NCI-H1930 (cell line): Measurements from ENCODE around the gene RASL10A.

Experiments
- DNase-seq, 2 experiments: peaks; one replicate each; lab custom pipeline; 2025; lab: John Stamatoyannopoulos, UW

Gene RASL10A

DNA sequence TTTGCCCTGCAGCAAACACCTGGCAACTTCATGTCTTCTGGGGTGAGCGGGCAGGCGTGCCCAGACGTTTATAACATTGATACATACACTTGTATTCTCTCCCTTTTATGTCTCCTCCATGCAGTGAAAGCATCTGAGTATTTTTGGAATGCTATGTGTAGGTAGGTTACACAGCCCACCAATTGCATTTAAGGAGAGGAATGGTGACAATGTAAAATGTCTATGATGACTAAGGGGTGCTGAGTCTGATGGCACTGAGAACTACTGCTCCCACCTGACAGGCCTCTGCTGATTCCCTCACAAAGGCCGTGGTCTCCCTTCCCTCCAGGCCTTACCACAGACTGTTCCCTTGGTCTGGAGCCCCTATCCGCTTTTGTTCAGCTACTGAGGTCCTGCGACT lies 22.9 kb upstream of the RASL10A start:
- DNase-seq: no peak

DNA sequence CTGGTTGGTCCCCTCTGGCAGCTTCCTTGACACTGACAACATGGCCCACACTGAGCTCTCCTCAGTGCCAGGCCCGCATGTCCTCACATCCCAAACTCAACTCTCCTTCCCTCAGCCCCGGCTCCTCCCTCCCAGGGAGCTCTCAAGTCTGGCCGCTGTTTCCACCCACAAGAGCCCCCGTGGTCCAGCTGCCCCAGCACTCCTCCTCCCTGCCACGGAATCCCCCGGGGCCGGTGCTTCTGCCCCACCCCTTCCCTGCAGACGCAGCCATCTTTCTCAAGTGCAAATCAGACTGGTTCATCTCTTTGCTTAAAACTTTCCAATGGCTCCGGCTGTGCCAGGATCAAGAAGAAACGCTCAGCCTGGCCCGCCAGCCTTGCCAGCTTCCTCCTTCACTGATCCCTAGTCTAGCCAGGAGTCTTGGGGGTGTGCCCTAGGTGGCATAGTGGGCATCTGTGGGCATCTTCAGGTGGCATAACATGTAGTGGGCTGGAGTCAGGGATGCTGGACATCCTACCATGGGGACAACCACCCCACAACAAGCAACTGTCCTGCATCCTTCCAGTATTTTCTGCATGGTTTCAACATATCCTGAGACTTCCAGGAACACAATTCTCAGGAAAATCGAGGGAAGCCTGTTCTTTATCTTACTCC lies 22.3 kb upstream of the RASL10A start:
- no peak for DNase-seq

DNA sequence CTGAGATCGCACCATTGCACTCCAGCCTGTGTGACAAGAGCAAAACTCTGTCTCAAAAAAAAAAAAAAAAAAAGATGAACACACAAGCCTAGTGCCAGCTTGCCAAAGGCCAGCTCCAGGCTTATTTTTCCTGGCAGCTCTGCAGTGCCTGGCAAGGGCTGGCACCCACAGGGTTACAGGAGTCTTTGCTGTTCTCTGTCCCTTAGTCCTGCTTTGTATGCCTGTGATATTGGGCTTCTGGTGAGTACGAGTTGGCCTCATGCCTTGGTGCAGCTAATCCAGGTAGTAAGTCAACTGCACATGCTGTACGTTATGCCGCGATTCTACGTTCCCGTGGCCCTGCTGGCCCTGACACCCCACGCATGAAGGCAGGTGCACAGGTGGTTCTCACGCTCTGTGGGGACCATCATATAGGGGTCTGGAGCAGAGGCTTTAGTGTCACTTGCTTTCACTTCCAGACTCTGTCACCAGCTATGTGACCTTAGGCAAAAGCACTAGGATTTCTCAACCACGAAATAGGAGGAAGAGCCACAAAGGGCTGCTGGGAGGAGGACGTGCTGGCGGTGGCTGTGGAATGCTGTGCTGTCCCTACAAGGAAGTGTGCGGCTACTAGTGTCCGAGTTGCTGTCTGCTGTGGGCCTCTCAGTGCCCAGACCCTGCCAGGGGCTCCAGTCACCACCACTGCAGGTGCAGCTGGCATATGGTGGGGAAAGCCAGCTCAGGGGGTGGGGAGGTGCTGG lies 21.4 kb upstream of the RASL10A start:
- DNase-seq: no peak

DNA sequence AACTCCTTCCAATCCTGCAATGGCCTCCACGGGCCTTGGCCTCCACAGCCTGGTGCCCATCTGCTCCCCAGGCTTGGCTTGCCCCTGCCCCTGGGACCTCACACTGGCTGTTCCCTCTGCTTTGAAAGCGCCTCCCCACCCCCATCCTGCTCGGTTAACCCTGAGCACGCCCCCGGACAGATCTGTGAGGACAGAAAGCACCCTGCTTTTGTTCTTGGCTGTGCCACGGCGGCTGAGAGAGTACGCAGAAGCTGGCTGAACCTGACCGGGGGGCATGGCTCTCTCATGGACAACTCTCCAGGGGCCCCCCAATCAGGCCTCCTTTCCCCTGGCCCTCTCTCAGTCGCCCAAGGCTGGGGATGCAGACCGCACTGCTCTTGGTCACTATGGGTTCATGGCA lies 20.2 kb upstream of the RASL10A start:
- no peak for DNase-seq

DNA sequence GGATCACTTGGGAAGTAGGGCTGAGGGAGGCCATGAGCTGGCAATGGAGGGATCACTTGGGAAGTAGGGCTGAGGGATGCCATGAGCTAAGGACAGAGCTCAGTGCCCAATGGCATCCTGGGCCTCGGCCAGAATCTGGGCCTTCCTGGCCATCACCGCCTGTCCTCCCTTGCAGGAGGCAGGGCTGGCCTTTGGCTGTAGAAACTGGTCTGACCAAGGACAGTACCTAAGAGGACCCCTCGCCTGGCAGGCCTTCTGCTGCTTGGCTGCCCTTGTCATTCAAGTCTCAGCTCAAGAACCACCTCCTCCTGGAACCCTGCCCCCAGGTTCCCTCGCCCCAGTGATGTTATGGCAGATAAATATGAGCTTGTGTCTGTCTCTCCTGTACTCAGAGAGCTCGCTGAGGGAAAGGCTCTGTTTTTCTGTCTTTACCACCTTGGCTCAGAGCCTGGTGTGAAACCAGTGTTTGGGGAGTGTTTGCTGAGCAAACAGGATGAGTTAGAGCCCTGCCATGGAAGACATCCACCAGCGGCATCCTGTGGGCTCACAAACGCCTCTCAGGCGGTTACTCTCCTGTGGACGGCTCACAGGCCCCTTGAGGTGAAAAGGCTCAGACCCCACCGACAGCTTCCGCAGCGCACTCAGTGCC lies 19.3 kb upstream of the RASL10A start:
- DNase-seq: no peak

DNA sequence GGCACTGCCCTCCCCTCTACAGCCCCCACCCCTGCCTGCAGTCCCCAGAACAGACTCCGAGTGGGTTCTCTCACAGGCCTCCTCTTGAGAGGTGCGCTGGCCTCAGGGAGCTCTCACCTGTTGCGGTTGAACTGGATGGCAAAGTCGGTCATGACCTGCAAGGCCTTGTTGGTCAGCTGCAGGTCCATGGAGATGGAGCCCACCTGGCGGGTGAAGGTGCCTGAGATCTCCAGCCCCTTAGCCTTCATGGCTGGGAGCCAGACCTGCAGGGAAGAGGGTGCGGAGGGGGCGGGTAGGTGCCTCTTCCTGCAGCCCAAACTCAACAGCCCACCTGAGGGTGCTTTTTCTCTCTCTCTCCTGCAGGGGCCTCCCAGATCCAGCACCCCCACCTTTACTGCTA lies 18.7 kb upstream of the RASL10A start:
- no peak for DNase-seq

DNA sequence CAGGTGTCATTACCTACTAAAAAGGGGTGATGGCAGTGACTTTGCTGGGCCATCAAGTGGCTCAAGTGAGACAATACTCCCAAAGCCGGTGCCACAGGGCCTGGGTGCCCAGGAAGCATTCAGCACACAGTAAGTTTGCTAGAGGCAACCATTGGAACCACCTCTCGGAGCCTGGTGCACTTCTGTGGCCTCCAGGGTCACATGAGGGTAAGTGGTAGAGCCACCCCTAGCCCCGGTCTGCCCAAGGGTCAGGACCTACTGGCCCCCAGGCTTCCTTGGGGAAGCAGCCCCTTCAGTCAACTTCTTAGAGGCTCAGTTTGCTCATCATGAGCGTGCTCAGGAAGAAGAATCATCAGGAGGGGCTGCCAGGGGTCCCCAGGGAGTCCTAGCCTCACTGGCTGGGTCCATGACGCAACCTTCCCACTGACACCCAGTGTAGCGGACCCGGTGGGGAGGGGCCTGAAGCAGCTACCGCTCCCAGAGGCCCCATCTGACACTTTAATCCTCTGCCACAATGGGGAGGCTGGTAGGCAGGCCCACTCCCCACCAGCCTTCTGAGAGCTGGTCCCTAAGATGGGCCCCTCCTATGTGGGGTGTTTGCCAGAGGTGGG lies 17.5 kb upstream of the RASL10A start:
- no peak for DNase-seq

DNA sequence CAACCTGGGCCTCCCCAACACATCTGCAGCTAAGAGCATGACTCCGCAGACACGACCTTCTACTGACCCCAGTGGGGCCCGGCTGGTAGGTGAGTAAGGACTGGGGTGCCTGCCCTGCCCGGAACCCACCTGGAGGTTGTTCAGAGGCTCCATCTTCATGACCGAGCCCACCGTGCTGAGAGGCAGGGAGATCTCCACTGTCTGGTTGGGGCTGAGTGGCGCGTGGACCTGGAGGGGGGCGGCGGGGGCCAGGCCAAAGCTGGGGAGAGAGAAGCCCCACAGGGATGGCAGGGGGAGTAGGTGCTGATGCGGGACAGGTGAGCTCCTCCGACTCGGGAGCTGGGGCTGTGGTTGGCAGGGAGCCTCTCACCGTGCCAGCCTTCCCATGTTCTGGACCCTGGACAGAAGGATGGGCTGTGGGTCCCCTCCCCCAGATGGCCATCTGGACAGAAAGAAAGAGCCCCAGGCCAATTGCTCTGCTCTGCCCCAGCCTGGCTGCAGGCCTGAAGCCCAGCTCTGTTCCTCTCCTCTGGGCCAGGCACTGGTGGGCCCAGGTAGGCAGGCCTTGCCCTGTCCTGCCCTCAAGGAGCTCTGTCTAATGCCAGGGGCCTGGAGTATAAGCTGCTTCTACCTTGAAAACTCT lies 16.3 kb upstream of the RASL10A start:
- DNase-seq: no peak

DNA sequence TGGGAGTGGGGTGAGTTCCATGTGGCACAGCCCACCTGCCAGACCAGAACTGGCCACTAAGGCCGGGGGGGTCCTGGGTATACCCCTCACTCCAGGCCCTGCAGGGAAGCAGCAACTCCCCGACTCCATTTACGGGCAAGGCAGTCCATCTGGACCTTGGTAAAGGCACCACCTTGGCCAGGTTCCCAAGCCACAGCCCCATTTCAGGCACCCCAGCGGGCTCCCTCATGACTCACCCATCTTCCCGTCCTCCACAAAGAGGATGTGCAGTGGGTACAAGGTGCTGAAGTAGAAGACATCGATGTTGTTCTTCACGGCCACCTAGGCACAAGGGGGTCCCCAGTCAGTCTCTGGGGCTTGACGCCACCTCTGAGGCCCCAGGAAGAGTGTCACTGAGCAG lies 15.7 kb upstream of the RASL10A start:
- DNase-seq: no peak

DNA sequence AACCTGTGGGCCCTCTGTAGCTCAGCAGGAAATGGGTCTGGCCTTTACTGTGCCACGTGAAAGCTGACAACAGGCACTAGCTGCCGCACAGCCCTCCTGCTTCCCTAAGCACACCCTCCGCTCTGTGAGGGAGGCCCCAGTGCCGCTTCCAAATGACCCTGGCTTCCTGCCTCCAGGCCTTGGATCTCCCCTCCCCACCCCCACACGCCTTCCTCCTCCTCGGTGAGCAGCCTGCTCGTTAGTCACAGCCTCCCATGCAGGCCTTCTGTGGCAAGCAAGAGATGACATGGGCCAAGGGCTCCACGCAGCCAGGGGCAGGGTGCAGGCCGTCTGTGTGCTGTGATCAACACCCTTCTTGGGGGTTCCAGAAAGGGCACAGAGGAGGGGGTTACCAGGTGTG lies 15.3 kb upstream of the RASL10A start:
- no peak for DNase-seq

DNA sequence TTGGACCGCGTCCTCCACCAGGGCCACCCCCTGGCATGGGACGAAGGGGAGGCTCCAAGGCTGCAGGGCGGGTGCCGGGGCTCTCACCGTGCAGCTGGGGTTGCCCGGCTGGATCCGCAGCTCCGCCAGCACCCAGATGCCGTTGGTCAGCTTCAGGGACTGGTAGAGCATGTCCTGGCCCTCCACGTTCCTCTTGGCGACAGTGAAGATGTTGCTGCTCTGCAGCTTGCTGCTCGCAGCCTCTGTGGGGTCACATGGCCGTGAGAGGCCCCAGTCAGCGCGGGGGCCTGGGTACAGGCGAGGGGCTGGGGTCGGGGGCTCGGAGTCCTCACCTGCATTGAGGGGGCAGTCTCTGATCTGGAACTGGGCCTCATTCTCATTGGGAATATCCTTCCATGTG lies 14.8 kb upstream of the RASL10A start:
- DNase-seq: no peak

DNA sequence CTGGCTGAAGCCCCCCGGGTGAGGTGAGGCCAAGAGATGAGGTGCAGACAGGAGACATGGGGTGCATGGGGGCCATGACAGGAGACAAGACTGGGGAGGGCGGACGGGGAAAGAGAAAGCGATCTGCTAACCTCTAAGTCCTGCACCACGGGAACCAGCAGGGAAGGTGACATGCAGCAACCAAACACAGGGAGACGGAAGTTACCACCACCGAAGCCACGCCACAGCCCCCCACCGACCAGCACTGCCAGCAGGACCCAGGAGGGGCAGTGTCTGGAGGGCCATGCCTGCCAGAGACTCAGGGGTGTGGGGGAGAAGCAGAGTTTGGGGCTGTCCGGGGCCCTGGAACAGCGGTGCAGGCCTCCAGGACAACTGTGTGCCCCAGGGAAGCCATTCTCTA lies 14.1 kb upstream of the RASL10A start:
- no peak for DNase-seq

DNA sequence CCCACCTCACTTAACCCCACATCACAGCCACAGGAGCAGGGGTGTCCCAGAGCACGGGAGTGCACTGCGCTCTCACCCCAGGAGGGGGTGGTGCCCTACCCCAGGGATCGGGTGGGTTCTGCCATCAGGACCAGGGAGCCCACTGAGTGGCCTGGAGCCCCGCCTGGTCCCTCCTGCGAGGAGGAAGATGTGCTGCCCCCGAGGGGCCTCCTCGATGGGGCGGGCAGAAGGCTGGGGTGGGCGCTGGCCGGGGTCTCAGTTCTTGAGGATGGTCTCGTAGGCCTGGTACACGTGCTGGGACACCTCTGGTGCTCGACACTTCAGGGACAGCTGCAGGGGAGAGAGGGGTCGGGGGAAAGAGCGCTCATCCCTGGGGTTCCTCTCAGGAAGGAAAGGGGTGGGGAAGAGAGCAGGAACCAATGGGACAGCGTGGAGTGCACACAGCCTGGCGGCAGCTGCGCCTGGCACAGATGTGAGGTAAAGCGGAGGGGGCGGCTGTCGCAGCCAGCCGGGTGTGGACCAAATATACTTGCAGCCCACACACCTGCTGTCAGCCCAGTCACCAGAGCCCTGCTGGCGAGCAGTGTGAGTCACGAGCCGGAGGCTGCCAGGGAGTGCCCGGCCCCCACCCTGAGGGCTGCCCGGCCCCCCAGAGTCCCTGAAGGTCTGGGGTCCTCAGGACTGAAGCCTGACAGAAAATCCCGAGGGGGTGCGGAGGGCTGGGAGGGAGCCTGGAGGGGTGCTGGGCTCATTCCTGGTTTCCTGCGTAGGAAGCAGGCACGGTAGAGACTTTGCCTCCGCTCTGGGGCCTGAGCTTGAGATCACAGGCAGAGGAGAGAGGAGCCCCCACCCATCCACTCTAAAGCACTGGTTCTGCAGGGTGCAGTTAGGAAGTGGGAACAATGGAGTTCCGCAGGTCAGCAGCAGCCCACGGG lies 13.3 kb upstream of the RASL10A start:
- no peak for DNase-seq

DNA sequence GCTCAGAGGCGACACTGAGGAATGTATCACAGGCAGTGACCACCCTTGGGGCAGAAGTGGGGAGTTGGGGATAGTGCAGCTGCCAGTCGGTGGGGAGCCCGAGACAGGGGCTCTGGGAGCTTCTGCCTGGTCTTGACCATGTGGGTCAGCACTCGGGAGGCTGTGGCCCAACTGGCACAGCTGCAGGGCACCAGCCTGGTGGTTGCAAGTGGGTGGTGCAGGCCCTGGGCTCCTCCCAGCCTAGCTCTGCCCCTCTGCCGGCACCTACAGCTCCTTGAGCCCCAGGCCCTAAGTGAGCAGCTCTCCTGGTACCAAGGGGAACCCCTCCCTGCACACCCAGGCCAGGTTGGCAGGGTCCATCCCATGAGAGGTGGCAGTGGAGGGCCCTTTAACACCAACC lies 12.6 kb upstream of the RASL10A start:
- no peak for DNase-seq

DNA sequence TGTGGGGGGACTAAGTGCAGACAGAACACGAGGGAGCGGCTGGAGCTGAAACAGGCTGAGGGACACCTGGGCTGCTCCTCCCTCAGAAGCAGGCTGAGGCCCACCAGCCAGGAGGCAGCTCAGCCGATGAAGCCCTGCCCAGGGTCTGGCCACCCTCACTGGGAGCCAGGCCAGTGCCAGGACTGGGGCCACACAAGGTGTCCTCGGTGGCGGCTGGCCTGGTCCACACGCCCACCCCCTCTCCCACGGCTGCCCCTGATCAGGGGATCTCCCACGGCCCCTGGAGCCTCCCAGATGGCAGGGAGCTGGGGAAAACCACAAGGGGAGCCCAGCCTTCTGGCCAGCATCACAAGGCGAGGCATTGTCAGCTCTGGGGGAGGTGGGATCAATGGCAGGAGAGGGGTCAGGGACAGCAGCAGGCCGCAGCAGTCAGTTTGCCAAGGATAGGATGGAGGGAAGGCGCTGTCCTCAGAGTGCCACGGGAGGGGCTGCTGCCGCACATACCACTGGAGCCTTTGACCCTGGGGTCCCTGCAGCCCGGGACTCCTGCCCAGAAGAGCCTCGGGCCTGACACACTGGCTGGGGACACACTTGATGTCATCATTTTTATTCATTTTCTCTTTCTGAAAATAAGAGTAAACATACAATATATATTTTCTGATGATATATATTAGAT lies 11.7 kb upstream of the RASL10A start:
- no peak for DNase-seq

DNA sequence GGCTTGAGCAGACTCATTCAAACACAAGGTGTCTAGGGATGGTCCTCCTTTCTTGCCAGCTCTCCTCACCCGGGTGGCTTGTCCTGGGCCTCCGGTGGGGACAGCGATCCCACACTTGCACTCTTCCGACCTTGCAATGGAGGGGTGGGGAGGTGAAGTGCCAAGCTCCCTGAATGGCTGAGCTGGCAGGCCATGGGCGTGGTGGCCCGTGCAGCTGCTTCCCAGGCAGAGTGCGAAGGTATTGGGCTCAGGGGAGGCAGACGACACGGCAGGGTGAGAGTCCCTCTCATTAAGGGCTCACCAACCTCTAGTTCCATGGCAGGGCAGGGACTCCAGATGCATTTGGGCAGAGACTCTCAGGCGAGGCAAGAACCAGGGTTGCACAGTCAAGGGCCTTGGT lies 11.0 kb upstream of the RASL10A start:
- DNase-seq: no peak

DNA sequence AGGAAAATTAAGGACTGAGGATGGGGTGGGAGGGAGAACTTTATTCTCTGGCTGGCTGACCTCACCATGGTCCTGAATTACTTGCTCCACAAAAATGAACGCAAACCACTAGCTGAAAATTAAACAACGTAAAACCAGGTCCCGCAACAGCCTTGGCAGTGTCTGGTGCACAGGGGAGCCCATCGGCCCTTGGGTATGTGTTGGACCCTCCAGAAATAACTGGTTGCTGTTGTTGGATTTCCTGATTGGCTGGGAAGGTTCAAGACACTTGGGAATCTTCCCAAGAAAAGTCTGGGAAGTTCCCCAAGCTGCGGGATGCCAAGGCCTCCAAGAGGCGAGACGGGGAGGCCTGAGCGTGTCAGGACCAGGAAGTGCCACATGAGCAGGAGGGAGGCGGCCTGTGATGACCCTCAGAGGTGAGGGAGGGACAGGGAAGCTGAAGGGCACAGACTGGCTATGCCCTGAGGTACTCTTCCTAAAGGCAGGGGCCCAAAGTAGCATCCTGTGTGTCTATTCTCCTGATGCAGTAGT lies 10.4 kb upstream of the RASL10A start:
- no peak for DNase-seq

DNA sequence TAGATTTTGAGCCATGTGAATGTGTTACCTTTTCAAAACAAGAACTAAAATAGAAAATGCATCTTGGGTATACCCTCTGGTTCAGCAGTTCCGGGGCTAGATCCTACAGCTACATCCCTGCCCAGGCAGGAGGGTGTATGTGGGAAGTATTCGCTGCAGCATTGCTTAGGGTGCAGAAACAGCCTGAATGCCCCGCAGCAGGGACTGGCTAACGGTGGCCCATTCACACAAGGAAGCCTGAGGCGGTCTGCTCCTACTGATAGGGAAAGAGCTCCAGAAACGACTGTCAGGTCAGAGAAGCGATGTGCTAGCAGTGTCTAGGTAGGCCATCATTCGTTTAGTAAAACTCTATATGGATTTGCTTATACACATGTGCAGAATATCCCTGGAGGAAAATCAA lies 9.9 kb upstream of the RASL10A start:
- DNase-seq: no peak

DNA sequence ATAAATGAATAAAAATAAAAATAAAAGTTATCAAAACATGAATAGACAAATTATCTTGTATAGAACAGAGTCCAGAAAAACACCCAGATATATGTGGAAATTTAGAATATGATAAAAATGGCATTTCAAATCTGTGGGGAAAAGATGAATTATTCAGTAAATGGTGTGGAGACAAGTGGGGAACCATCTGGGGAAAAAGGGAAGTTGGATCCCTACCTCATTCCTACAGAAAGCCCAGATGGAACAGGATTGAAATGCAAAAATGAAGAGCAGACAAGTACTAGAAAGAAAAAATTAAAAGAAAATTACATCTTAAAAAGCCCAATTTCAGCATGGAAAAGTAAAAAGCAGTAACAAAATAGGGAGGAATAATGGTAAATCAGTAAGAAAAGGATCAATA lies 8.1 kb upstream of the RASL10A start:
- DNase-seq: no peak

DNA sequence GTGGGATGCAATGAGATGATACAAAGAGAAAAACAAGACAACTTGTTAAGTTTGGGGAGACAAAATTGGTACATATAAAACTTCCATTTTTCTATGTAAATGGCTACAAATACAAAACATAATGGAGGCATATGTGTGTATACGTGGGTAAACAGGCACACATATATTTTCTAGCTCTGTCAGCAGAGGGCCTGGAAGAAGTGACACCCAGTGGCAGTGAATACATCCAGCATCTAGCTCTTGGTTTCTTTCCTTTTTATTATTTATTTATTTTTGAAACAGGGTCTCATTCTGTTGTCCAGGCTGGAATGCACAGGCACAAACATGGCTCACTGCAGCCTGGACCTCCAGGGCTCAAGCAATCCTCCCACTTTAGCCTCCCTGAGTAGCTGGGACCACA lies 5.0 kb upstream of the RASL10A start:
- no peak for DNase-seq

DNA sequence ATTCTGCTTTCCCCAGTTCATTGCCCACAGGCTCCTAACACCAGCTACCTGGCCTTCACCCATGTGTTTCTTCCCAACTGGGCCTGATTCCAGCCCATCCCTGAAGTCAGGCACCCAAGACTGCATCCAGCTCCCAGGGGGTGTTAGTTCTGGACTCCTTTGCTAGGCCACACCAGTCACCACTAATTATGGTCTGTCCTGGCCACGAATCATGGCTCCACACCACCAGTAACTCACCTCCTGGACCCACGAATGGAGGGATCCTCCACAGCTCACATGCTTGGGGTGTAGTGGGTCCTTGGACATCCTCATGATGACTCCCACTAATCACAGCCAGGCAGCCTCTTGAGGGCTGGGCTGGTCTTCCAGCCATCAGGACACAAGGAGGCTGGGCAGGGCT lies 3.6 kb upstream of the RASL10A start:
- DNase-seq: no peak
